ENCODE data around the gene RYR2.

- no peak for TF ChIP-seq CTCF (conservative IDR thresholded peaks at IDR 0.05)
- TF ChIP-seq ZFX (IDR thresholded peaks at IDR 0.05), result no peak
Observed at GRCh38 chr1:237340892-237341291, 298.9 kb downstream of the RYR2 start.
